Breast epithelium (tissue), 4 donors: Measurements from ENCODE around the gene XYLT1. TPM values are rescaled to one million over a fixed set of nuclear protein-coding genes. Genes with fewer than 3 reads are reported as not detected.

ENCODE experiments used
- DNase-seq, 2 donors: peaks; one replicate each; pipeline ENCODE4 v3.0.0-alpha.2; 2019; ENCODE audit warnings: low spot score in 2 of 2
- H3K27ac ChIP-seq, 2 donors: fragments of 200-600 bp; sonication (generic) in 1 of 2; one replicate each; pipeline ENCODE4 v1.5.1; 2016 to 2019; ENCODE audit warnings: mild to moderate bottlenecking in 1 of 2
- H3K27me3 ChIP-seq, 2 donors: fragments of 200-600 bp; sonication (generic) in 1 of 2; one replicate each; pipeline versions ENCODE4 v1.5.1 to v1.6.0; 2017 to 2019; ENCODE audit warnings: control low read depth in 1 of 2, mild to moderate bottlenecking in 1 of 2
- H3K36me3 ChIP-seq: fragments of 200-600 bp; one replicate; pipeline ENCODE4 v1.5.1; 2019
- H3K4me1 ChIP-seq, 2 donors: fragments of 200-600 bp; sonication (generic); one replicate each; pipeline ENCODE4 v1.5.1; 2016 to 2019; ENCODE audit warnings: control low read depth in 1 of 2
- H3K4me3 ChIP-seq, 3 donors: fragments of 200-600 bp; sonication (generic); 1 replicate in 2 of 3; 2 replicates in 1 of 3; pipeline ENCODE4 v1.5.1; 2016 to 2019; ENCODE audit warnings: mild to moderate bottlenecking in 3 of 3, moderate library complexity in 2 of 3
- H3K9me3 ChIP-seq, 2 donors: fragments of 200-600 bp; sonication (generic) in 1 of 2; one replicate each; pipeline ENCODE4 v1.5.1; 2016 to 2019; ENCODE audit warnings: control low read depth in 1 of 2
- CTCF ChIP-seq, 3 donors: fragments of 450-650 bp; IDR thresholded peaks; one replicate each; pipeline ENCODE4 v1.5.1; 2016 to 2017; ENCODE audit warnings: antibody characterized with exemption in 3 of 3, mild to moderate bottlenecking in 3 of 3, moderate library complexity in 3 of 3
- POLR2A ChIP-seq: fragments of 450-650 bp; IDR thresholded peaks from one replicate; pipeline ENCODE4 v1.6.1; 2016; ENCODE audit warnings: antibody characterized with exemption, mild to moderate bottlenecking, moderate library complexity
- POLR2AphosphoS5 ChIP-seq, 3 donors: sonication (generic); formaldehyde crosslinking; IDR thresholded peaks; one replicate each; pipeline ENCODE4 v1.6.1; 2017; ENCODE audit warnings: antibody characterized with exemption in 3 of 3
- intact Hi-C: fragments of 100-400 bp; cut with DNase I; formaldehyde crosslinking; loops from one replicate; pipeline ENCODE4 v1.15.1; 2023; ENCODE audit warnings: low total_unique reads
- total RNA-seq, 3 donors: library from RNA; depleted of rRNA; stranded (reverse); fragments of >200 nt; gene quantifications; one replicate each; pipeline ENCODE4 v1.1.0, GENCODE V29; 2016

The XYLT1 gene
- total RNA-seq, 3 donors from 2014 or later = 11.9 to 32.8 (median 13.8) TPM

- no peak for DNase-seq
- no peak overlapping the region for H3K4me3 ChIP-seq
- intact Hi-C loops = no loop called here
- TF ChIP-seq POLR2A = no peak
- no peak for TF ChIP-seq CTCF (IDR thresholded peaks at IDR 0.05)
- no peak for TF ChIP-seq POLR2AphosphoS5 (IDR thresholded peaks at IDR 0.05)
- H3K9me3 ChIP-seq = no peaks in the 10 kb centered on the region
- H3K27ac ChIP-seq = no peak overlapping the region
- no peaks in the 10 kb centered on the region for H3K36me3 ChIP-seq
- H3K4me1 ChIP-seq = no peaks in the 10 kb centered on the region
- H3K27me3 ChIP-seq = no peaks in the 10 kb centered on the region
These were observed 44.3 kb downstream of the XYLT1 start for GRCh38 chr16:17426451-17426850.

- intact Hi-C loops = no loop called here
- H3K36me3 ChIP-seq = no peaks in the 10 kb centered on the region
- no peak overlapping the region for H3K27ac ChIP-seq
- H3K4me3 ChIP-seq = no peak overlapping the region
- TF ChIP-seq POLR2AphosphoS5 (IDR thresholded peaks at IDR 0.05) (no peak), POLR2A (no peak), CTCF (IDR thresholded peaks at IDR 0.05) (no peak)
- H3K9me3 ChIP-seq = no peaks in the 10 kb centered on the region
- no peaks in the 10 kb centered on the region for H3K27me3 ChIP-seq
- no peak for DNase-seq
- H3K4me1 ChIP-seq = no peaks in the 10 kb centered on the region
These were observed 46.0 kb downstream of the XYLT1 start for GRCh38 chr16:17424771-17425170.

- intact Hi-C loops = no loop called here
- DNase-seq = no peak
- no peak for TF ChIP-seq POLR2A
- TF ChIP-seq POLR2AphosphoS5 (IDR thresholded peaks at IDR 0.05) = no peak
- TF ChIP-seq CTCF (IDR thresholded peaks at IDR 0.05) = no peak
- Histone ChIP-seq H3K27ac (no peak overlapping the region), H3K9me3 (no peaks in the 10 kb centered on the region), H3K4me3 (no peak overlapping the region), H3K27me3 (no peaks in the 10 kb centered on the region), H3K36me3 (no peaks in the 10 kb centered on the region), H3K4me1 (no peaks in the 10 kb centered on the region)
These were observed 47.5 kb downstream of the XYLT1 start for GRCh38 chr16:17423221-17423620.

GRCh38 chr16:17420816-17421215 is 49.9 kb downstream of the XYLT1 start:
- Histone ChIP-seq H3K36me3 (no peaks in the 10 kb centered on the region), H3K9me3 (no peaks in the 10 kb centered on the region), H3K27me3 (no peaks in the 10 kb centered on the region), H3K4me3 (no peak overlapping the region), H3K27ac (no peak overlapping the region), H3K4me1 (no peaks in the 10 kb centered on the region)
- no peak for DNase-seq
- intact Hi-C loops = no loop called here
- no peak for TF ChIP-seq CTCF (IDR thresholded peaks at IDR 0.05)
- TF ChIP-seq POLR2AphosphoS5 (IDR thresholded peaks at IDR 0.05) = no peak
- no peak for TF ChIP-seq POLR2A

- intact Hi-C loops = no loop called here
- TF ChIP-seq CTCF (IDR thresholded peaks at IDR 0.05) (no peak), POLR2A (no peak), POLR2AphosphoS5 (IDR thresholded peaks at IDR 0.05) (no peak)
- no peak for DNase-seq
- Histone ChIP-seq H3K9me3 (no peaks in the 10 kb centered on the region), H3K4me1 (no peaks in the 10 kb centered on the region), H3K27me3 (no peaks in the 10 kb centered on the region), H3K4me3 (no peak overlapping the region), H3K27ac (no peak overlapping the region), H3K36me3 (no peaks in the 10 kb centered on the region)
These were observed 51.5 kb downstream of the XYLT1 start for GRCh38 chr16:17419266-17419665.
